Common myeloid progenitor, CD34-positive (primary cell): Measurements from ENCODE around the gene SEPTIN12.

Source experiments
- CTCF ChIA-PET: fragments of 350-600 bp; sonication (Branson Sonifier 250); formaldehyde crosslinking; loops from one replicate; lab custom pipeline; 2021; ENCODE audit warnings: antibody characterized with exemption; lab: Charles Lee
- POLR2A ChIA-PET: fragments of 350-600 bp; sonication (Branson Sonifier 250); formaldehyde crosslinking; loops from one replicate; lab custom pipeline; 2021; ENCODE audit warnings: antibody characterized with exemption; lab: Charles Lee
- DNase-seq, 3 donors: peaks; one replicate each; pipeline versions ENCODE4 v3.0.0 to v3.0.0-alpha.2; 2013
- H3K27ac ChIP-seq, 2 experiments: 1 replicate in 1 of 2; 2 replicates in 1 of 2; pipeline ENCODE4 v1.7.0; 2013; ENCODE audit warnings: inconsistent platforms in 2 of 2, low read length in 2 of 2, mild to moderate bottlenecking in 2 of 2, low read depth in 1 of 2, moderate library complexity in 1 of 2; ENCODE audit not compliant: severe bottlenecking in 2 of 2, insufficient read depth in 1 of 2, poor library complexity in 1 of 2
- H3K27me3 ChIP-seq, 5 experiments: replicated peaks in 2 of 5; 1 replicate in 3 of 5; 2 replicates in 2 of 5; pipeline versions ENCODE4 v1.6.1 to v1.7.0; 2013; ENCODE audit warnings: low read length in 4 of 5, mild to moderate bottlenecking in 2 of 5, moderate library complexity in 2 of 5, inconsistent platforms in 1 of 5; ENCODE audit not compliant: insufficient read depth in 5 of 5, control insufficient read depth in 4 of 5
- H3K36me3 ChIP-seq, 4 experiments: 1 replicate in 2 of 4; 2 replicates in 2 of 4; pipeline versions ENCODE4 v1.6.1 to v1.7.0; 2013; ENCODE audit warnings: low read length in 3 of 4, control low read depth in 1 of 4, mild to moderate bottlenecking in 1 of 4; ENCODE audit not compliant: control insufficient read depth in 4 of 4, insufficient read depth in 4 of 4
- H3K4me1 ChIP-seq, 4 experiments: 1 replicate in 3 of 4; 2 replicates in 1 of 4; pipeline versions ENCODE4 v1.6.1 to v1.7.1; 2013; ENCODE audit warnings: low read length in 3 of 4, mild to moderate bottlenecking in 3 of 4, control low read depth in 1 of 4, inconsistent platforms in 1 of 4, moderate library complexity in 1 of 4; ENCODE audit not compliant: control insufficient read depth in 4 of 4, insufficient read depth in 4 of 4; ENCODE audit errors: control extremely low read depth in 1 of 4
- H3K4me3 ChIP-seq, 7 experiments: 1 replicate in 4 of 7; 2 replicates in 3 of 7; pipeline versions ENCODE4 v1.5.1 to v1.7.0; 2013; ENCODE audit warnings: mild to moderate bottlenecking in 7 of 7, low read length in 6 of 7, moderate library complexity in 6 of 7, inconsistent platforms in 2 of 7, low read depth in 2 of 7, control low read depth in 1 of 7; ENCODE audit not compliant: insufficient read depth in 4 of 7, control insufficient read depth in 1 of 7; ENCODE audit errors: extremely low read depth in 1 of 7
- H3K9me3 ChIP-seq, 5 experiments: 1 replicate in 4 of 5; 2 replicates in 1 of 5; pipeline versions ENCODE4 v1.6.1 to v1.7.1; 2013; ENCODE audit warnings: low read length in 4 of 5, mild to moderate bottlenecking in 2 of 5, inconsistent platforms in 1 of 5, low read depth in 1 of 5, moderate library complexity in 1 of 5; ENCODE audit not compliant: control insufficient read depth in 4 of 5, insufficient read depth in 2 of 5; ENCODE audit errors: control extremely low read depth in 1 of 5
- WGBS: methylation state at CpG from one replicate; pipeline ENCODE4 v1.1.5; 2013; ENCODE audit not compliant: insufficient coverage; 5-methylcytosine and 5-hydroxymethylcytosine counted together

SEPTIN12 gene

DNA sequence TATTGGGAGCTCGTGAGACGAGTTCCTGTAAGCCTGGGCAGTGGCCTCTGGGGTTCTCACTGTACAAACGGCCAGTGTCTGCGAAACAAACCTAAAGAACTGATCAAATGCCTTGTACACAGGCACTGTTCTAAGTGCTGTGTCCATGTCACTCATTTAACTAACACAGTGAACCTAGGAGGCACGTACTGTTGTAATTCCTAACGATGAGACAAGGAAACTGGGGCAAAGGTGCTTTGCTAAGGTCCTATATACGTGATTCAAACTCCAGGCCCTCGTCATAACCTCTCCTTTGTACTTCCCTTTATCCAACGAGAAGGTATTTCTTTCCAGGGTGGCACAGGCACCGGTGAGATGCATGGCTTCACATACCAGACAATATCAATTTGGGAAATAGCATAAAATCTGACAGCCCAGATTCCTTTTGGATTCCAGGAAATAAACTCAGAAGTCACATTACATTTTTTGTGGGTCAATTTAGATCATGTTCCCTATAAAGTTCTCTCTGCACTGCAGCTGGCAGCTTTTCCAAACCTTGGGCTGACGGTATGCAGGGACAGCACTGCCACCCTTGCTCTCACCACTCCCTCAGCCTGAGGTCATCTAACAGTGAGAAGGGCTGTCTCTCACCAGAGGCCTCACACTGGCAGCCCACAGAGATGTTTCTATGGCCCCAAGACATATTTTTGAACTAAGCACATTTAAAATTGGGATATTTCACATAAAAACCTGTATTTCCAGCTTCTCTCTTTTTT is 40.6 kb upstream of the SEPTIN12 start:
- ChIA-PET CTCF (interaction anchor here (0.7 kb wide), 1 partner anchor 9 kb away, joined by 3 read pairs; no protein-coding TSS in a partner anchor), POLR2A (no interaction called here)
- no peaks in the 10 kb centered on the region for H3K4me1 ChIP-seq
- no peak overlapping the region for H3K27ac ChIP-seq
- peaks cover 33 to 85% (median 68%) of the 10 kb centered on the region in 4 experiments for H3K36me3 ChIP-seq
- H3K9me3 ChIP-seq = no peaks in the 10 kb centered on the region
- no peak for DNase-seq
- WGBS = 98% methylated on average over 11 of the region's 11 CpGs
- H3K4me3 ChIP-seq = no peak overlapping the region
- no peaks in the 10 kb centered on the region for H3K27me3 ChIP-seq

DNA sequence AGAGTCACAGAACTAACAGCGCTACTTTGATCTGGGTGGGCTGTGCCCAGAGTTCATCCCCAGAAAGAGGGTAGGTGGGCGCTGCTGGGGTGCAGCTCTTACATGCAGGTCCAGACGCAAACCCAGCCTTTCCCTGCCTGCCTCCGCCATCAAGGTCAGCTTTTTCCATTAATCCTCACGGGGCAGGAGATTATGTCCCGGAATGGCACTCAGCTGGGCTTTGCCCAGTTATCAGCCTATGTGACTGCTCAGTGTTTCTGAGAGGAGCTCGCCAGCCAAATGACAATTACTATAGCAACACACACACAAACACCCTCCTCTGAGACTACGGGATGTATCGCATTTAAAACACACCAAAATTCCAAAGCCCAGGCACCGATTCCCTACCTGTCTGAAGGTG is 38.8 kb upstream of the SEPTIN12 start:
- no peak for DNase-seq
- no peaks in the 10 kb centered on the region for H3K4me1 ChIP-seq
- ChIA-PET CTCF (interaction anchor here (0.9 kb wide), 1 partner anchor 12 kb away, joined by 4 read pairs; no protein-coding TSS in a partner anchor), POLR2A (no interaction called here)
- H3K9me3 ChIP-seq = no peaks in the 10 kb centered on the region
- H3K27ac ChIP-seq = no peak overlapping the region
- WGBS = 96% methylated on average over 8 of the region's 10 CpGs
- H3K4me3 ChIP-seq = no peak overlapping the region
- no peaks in the 10 kb centered on the region for H3K27me3 ChIP-seq
- peaks cover 43 to 88% (median 67%) of the 10 kb centered on the region in 4 experiments for H3K36me3 ChIP-seq

- POLR2A ChIA-PET = no interaction called here
- CTCF ChIA-PET = interaction anchor here (0.9 kb wide), 1 partner anchor 12 kb away, joined by 4 read pairs; no protein-coding TSS in a partner anchor
- Histone ChIP-seq H3K4me3 (no peak overlapping the region), H3K36me3 (peaks cover 43 to 88% (median 67%) of the 10 kb centered on the region in 4 experiments), H3K27ac (no peak overlapping the region), H3K27me3 (no peaks in the 10 kb centered on the region), H3K4me1 (no peaks in the 10 kb centered on the region), H3K9me3 (no peaks in the 10 kb centered on the region)
- 96% methylated on average over 4 of the region's 4 CpGs for WGBS
- no peak for DNase-seq
Observed at GRCh38 chr16:4826526-4826925, 38.4 kb upstream of the SEPTIN12 start.

DNA sequence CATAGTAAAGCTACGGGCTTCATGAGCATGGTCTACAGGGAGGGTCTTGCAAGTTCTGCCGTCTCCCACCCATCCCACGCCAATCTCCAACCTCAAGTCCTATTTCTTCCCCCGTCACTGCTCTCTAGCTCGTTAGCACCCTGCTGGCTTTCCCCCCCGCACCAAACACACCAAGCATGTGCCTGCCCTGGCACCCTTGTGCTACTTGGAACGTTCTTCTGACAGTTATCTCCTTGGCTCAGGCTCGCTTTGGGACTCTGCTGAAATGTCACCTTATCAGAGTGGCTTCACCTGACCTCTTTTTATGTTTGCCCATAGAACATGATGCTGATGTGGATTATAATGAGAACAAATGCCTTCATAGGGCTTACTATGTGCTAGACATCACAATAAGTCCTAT is 37.1 kb upstream of the SEPTIN12 start:
- DNase-seq = no peak
- CTCF ChIA-PET = no interaction called here
- Histone ChIP-seq H3K27ac (no peak overlapping the region), H3K36me3 (peaks cover 39 to 88% (median 66%) of the 10 kb centered on the region in 4 experiments), H3K27me3 (no peaks in the 10 kb centered on the region), H3K4me3 (no peak overlapping the region), H3K4me1 (no peaks in the 10 kb centered on the region), H3K9me3 (no peaks in the 10 kb centered on the region)
- WGBS = 97% methylated on average over 7 of the region's 8 CpGs
- POLR2A ChIA-PET = no interaction called here

- H3K4me1 ChIP-seq = no peaks in the 10 kb centered on the region
- no peak for DNase-seq
- peaks cover 30 to 83% (median 59%) of the 10 kb centered on the region in 4 experiments for H3K36me3 ChIP-seq
- no peak overlapping the region for H3K4me3 ChIP-seq
- no peaks in the 10 kb centered on the region for H3K9me3 ChIP-seq
- POLR2A ChIA-PET = no interaction called here
- no peak overlapping the region for H3K27ac ChIP-seq
- H3K27me3 ChIP-seq = no peaks in the 10 kb centered on the region
- 97% methylated on average over 6 of the region's 6 CpGs for WGBS
- CTCF ChIA-PET = interaction anchor here (1.0 to 1.1 kb wide), 2 partner anchors 16 to 18 kb away, joined by 3 read pairs; partner anchors contain the start of gene ROGDI
Observed at GRCh38 chr16:4820652-4821051, 32.5 kb upstream of the SEPTIN12 start.

- Histone ChIP-seq H3K9me3 (no peaks in the 10 kb centered on the region), H3K27ac (no peak overlapping the region), H3K4me1 (no peaks in the 10 kb centered on the region), H3K36me3 (peaks cover 26 to 78% (median 58%) of the 10 kb centered on the region in 4 experiments), H3K4me3 (no peak overlapping the region), H3K27me3 (no peaks in the 10 kb centered on the region)
- 95% methylated on average over 12 of the region's 16 CpGs for WGBS
- no peak for DNase-seq
- CTCF ChIA-PET = interaction anchor here (0.7 to 1.7 kb wide), 2 partner anchors 12 kb away, joined by 3 to 4 read pairs; partner anchors contain the start of gene ROGDI
- POLR2A ChIA-PET = no interaction called here
Observed at GRCh38 chr16:4814542-4815173, 26.5 kb upstream of the SEPTIN12 start.

GRCh38 chr16:4814046-4814445 is 25.9 kb upstream of the SEPTIN12 start:
- no peak overlapping the region for H3K4me3 ChIP-seq
- no peak overlapping the region for H3K27ac ChIP-seq
- H3K36me3 ChIP-seq = peaks cover 24 to 72% (median 57%) of the 10 kb centered on the region in 4 experiments
- no peaks in the 10 kb centered on the region for H3K27me3 ChIP-seq
- no peaks in the 10 kb centered on the region for H3K9me3 ChIP-seq
- POLR2A ChIA-PET = no interaction called here
- no peak for DNase-seq
- CTCF ChIA-PET = interaction anchor here (1.7 kb wide), 1 partner anchor 13 kb away, joined by 4 read pairs; no protein-coding TSS in a partner anchor
- H3K4me1 ChIP-seq = no peaks in the 10 kb centered on the region
